ENCODE measurements around the gene TAAR9.

- no peak for TF ChIP-seq CTCF (conservative IDR thresholded peaks at IDR 0.05; ENCODE audit: low read length)
- TF ChIP-seq EZH2phosphoT487 (IDR thresholded peaks at IDR 0.05; ENCODE audit: borderline replicate concordance, low read depth, low read length): no peak
Measured at GRCh38 chr6:132570221-132570777, 32.2 kb downstream of the TAAR9 start, which contains the start of gene TAAR6.

Measured in OCI-LY7 (cell line).